Esophagus (tissue), 2 donors: ENCODE data around the gene C1orf167. TPM values are rescaled to one million over a fixed set of nuclear protein-coding genes. Genes with fewer than 3 reads are reported as not detected.
"Not testable (repeated sequence)": the region's sequence is repeated elsewhere in the genome, so short reads cannot be mapped to it uniquely, and the experiment has no call there.

Experiments used
- H3K27ac ChIP-seq, 2 donors: one replicate each; pipeline ENCODE4 v1.5.1; 2013; ENCODE audit warnings: low read depth in 2 of 2, mild to moderate bottlenecking in 2 of 2, inconsistent platforms in 1 of 2, low read length in 1 of 2, moderate library complexity in 1 of 2
- H3K27me3 ChIP-seq, 2 donors: one replicate each; pipeline ENCODE4 v1.6.1; 2013; ENCODE audit warnings: low read length in 2 of 2, control low read depth in 1 of 2, mild to moderate bottlenecking in 1 of 2; ENCODE audit not compliant: insufficient read depth in 2 of 2, control insufficient read depth in 1 of 2
- H3K36me3 ChIP-seq, 2 donors: one replicate each; pipeline ENCODE4 v1.6.1; 2013; ENCODE audit warnings: low read length in 1 of 2; ENCODE audit not compliant: control insufficient read depth in 2 of 2, insufficient read depth in 2 of 2
- H3K4me1 ChIP-seq, 2 donors: one replicate each; pipeline ENCODE4 v1.6.1; 2013; ENCODE audit warnings: low read length in 1 of 2; ENCODE audit not compliant: control insufficient read depth in 2 of 2, insufficient read depth in 2 of 2
- H3K4me3 ChIP-seq, 2 donors: one replicate each; pipeline ENCODE4 v1.5.1; 2013; ENCODE audit warnings: low read length in 2 of 2, mild to moderate bottlenecking in 2 of 2, low read depth in 1 of 2, moderate library complexity in 1 of 2
- H3K9me3 ChIP-seq, 2 donors: one replicate each; pipeline ENCODE4 v1.6.1; 2013; ENCODE audit warnings: mild to moderate bottlenecking in 2 of 2, low read depth in 1 of 2, low read length in 1 of 2, moderate library complexity in 1 of 2; ENCODE audit not compliant: control insufficient read depth in 2 of 2, insufficient read depth in 1 of 2
- WGBS, 2 donors: extraction: QIAGEN DNeasy Blood & Tissue Kit; methylation state at CpG; one replicate each; pipeline ENCODE4 v1.1.7; 2013; 5-methylcytosine and 5-hydroxymethylcytosine counted together
- polyA plus RNA-seq, 2 donors: library from polyadenylated mRNA; stranded (reverse); fragments of 200-250 nt; gene quantifications; one replicate each; pipeline ENCODE4 v1.2.3, GENCODE V29; 2013
- donor health status: healthy with polysubstance abuse.
- donor health status: Bipolar disorder and iron deficiency.

The C1orf167 gene
- polyA plus RNA-seq, 2 donors = 0.98 to 1.3 TPM

DNA sequence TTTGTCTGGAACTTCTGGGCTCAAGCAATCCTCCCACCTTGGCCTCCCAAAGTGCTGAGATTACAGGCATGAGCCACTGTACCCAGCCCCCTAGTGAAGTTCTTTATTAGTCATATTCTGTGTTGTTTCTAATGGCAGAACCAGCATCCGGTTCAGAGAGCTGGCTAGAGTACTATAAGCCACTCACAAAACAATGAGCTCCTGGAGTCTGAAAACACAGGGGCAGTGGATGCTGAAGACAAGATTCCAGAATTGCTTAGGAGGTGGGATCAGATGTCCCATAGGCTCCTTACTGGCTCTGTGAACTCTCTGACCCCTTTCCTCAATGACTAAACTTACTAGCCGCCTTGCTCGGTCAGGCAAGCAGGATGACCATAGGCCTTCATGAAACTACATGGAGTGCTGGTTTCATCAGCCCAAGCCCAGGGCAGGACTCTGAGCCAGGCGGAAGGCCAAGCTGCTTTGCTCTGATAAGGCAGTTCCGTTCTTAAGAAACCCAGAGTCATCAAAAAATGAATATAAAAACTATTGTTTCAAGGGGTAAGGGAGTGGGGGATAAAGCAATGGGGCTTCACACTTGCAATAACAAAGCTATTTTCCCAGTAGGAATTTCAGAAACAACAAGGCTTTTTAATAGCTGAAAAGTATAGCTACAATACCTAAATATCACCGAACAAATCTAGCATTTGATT lies 35.7 kb downstream of the C1orf167 start:
- Histone ChIP-seq H3K4me1 (peaks cover 0 to 2% of the 10 kb centered on the region in 2 donors), H3K9me3 (no peaks in the 10 kb centered on the region), H3K36me3 (peaks cover 17 to 55% of the 10 kb centered on the region in 2 donors), H3K27me3 (no peaks in the 10 kb centered on the region), H3K27ac (no peak overlapping the region), H3K4me3 (no peak overlapping the region)
- 79 to 86% methylated on average over 6 of the region's 6 CpGs for WGBS, 2 donors

DNA sequence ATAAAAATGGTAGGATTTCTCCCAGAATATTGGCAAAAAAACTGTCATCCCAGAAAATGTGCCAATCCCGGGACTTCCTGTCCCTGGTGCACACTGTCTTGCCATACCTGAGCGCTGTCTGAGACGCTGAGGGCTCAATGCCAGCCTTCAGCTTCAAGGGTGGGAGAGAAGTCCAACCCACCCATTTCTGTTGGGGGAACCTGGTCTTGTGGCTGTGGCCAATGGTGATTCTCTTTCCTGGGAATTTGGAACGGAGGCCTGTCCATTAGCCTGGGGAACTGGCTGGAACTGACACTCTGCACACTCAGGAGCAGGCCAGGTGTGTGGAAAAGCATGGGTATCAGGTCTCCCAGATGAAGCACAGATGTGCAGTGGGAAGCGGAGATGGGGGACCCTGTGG lies 37.1 kb downstream of the C1orf167 start:
- Histone ChIP-seq H3K9me3 (no peaks in the 10 kb centered on the region), H3K27ac (no peak overlapping the region), H3K27me3 (no peaks in the 10 kb centered on the region), H3K36me3 (peaks cover 12 to 47% of the 10 kb centered on the region in 2 donors), H3K4me3 (no peak overlapping the region), H3K4me1 (peaks cover 4 to 10% of the 10 kb centered on the region in 2 donors)
- 96 to 97% methylated on average over 5 of the region's 5 CpGs for WGBS, 2 donors

GRCh38 chr1:11799896-11800295 lies 37.9 kb downstream of the C1orf167 start:
- H3K36me3 ChIP-seq = peaks cover 10 to 39% of the 10 kb centered on the region in 2 donors
- H3K9me3 ChIP-seq = no peaks in the 10 kb centered on the region
- no peaks in the 10 kb centered on the region for H3K27me3 ChIP-seq
- no peak overlapping the region for H3K27ac ChIP-seq
- H3K4me1 ChIP-seq = peaks cover 4 to 10% of the 10 kb centered on the region in 2 donors
- 96 to 99% methylated on average over 9 of the region's 9 CpGs for WGBS, 2 donors
- H3K4me3 ChIP-seq = no peak overlapping the region

DNA sequence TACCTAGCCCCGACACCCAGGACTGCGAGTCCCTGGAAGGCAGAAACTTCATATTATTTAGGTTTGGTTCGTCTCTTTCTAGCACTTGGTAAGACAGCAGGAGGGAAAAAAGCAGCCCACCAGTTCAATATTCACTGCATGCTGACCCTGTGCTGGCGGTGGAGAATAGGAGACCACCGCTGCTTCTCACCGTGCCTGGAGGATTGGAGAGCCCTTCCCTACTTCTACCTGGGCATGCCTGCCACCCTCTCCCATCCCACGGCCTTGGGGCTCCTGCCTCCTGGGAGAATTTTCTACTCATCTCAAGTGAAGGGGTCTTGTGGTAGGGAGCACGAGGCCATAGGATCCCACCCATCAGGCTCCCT lies 38.4 kb downstream of the C1orf167 start:
- Histone ChIP-seq H3K27ac (no peak overlapping the region), H3K36me3 (peaks cover 10 to 34% of the 10 kb centered on the region in 2 donors), H3K9me3 (no peaks in the 10 kb centered on the region), H3K27me3 (no peaks in the 10 kb centered on the region), H3K4me3 (no peak overlapping the region), H3K4me1 (peaks cover 4 to 10% of the 10 kb centered on the region in 2 donors)
- 89 to 98% methylated on average over 8 of the region's 8 CpGs for WGBS, 2 donors

- 89 to 92% methylated on average over 21 of the region's 21 CpGs for WGBS, 2 donors
- Histone ChIP-seq H3K27ac (no peak overlapping the region), H3K9me3 (no peaks in the 10 kb centered on the region), H3K36me3 (peaks cover 6 to 29% of the 10 kb centered on the region in 2 donors), H3K4me1 (peaks cover 4 to 10% of the 10 kb centered on the region in 2 donors), H3K27me3 (no peaks in the 10 kb centered on the region), H3K4me3 (no peak overlapping the region)
These were observed 38.9 kb downstream of the C1orf167 start for GRCh38 chr1:11800756-11801433.

GRCh38 chr1:11802616-11802972 lies 40.6 kb downstream of the C1orf167 start:
- Histone ChIP-seq H3K4me1 (peaks cover 4 to 10% of the 10 kb centered on the region in 2 donors), H3K4me3 (peak overlapping the region; percentile 39 to 50), H3K9me3 (no peaks in the 10 kb centered on the region), H3K27ac (peak overlapping the region; percentile 80 to 98), H3K27me3 (no peaks in the 10 kb centered on the region), H3K36me3 (peaks cover 6 to 21% of the 10 kb centered on the region in 2 donors)
- 31% methylated on average over 6 of the region's 6 CpGs for WGBS, 2 donors

- peaks cover 4 to 10% of the 10 kb centered on the region in 2 donors for H3K4me1 ChIP-seq
- no peaks in the 10 kb centered on the region for H3K9me3 ChIP-seq
- H3K4me3 ChIP-seq = peak overlapping the region; percentile 39 to 50
- WGBS, 2 donors = 8 to 9% methylated on average over 28 of the region's 28 CpGs
- peaks cover 6 to 19% of the 10 kb centered on the region in 2 donors for H3K36me3 ChIP-seq
- H3K27me3 ChIP-seq = no peaks in the 10 kb centered on the region
- peak overlapping the region; percentile 80 to 98 for H3K27ac ChIP-seq
These were observed 41.2 kb downstream of the C1orf167 start for GRCh38 chr1:11802973-11803885.

DNA sequence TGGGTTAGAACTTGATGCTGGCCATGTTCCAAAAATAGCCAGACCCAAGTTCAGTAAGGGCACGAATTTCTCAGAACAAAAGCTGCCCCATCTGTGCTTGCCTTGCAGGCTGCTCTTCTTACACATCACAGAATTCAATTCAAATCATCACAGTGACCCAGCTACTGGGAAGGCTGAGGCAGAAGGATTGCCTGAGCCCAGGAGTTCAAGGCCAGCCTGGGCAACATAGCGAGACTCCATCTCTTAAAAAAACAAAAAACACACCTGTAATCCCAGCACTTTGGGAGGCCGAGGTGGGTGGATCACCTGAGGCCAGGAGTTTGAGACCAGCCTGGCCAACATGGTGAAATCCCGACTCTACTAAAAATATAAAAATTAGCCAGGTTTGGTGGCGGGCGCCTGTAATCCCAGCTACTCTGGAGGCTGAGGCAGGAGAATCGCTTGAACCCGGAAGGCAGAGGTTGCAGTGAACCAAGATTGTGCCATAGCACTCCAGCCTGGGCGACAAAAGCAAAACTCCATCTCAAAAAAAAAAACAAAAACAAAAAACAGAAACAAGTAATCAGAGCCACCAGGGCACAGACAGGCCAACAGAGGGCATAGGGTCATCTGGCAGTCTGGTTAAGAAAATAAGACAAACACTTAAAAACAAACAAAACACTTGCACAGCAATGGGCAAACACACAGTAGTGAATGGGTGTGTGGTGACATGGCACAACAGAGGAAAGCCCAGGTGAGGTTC lies 42.1 kb downstream of the C1orf167 start:
- Histone ChIP-seq H3K4me1 (peaks cover 4 to 10% of the 10 kb centered on the region in 2 donors), H3K4me3 (peak overlapping the region in 1 of 2 donors; percentile 39), H3K36me3 (peaks cover 6 to 19% of the 10 kb centered on the region in 2 donors), H3K27ac (peak overlapping the region; percentile 97 to 98)
- H3K27me3 ChIP-seq, H3K9me3 ChIP-seq: not testable (repeated sequence)
- WGBS, 2 donors = 68 to 69% methylated on average over 9 of the region's 9 CpGs
